Uterus (tissue), 4 donors: ENCODE data around the gene FIGN. TPM values are rescaled to one million over a fixed set of nuclear protein-coding genes. Genes with fewer than 3 reads are reported as not detected.

ENCODE experiments used
- DNase-seq, 2 donors: peaks; one replicate each; pipeline ENCODE4 v3.0.0-alpha.2; 2019 to 2020
- H3K27ac ChIP-seq, 2 donors: fragments of 200-600 bp; sonication (generic); 1 replicate in 1 of 2; 2 replicates in 1 of 2; pipeline ENCODE4 v1.5.1; 2016 to 2018
- H3K27me3 ChIP-seq, 2 donors: fragments of 200-600 bp; sonication (generic); one replicate each; pipeline ENCODE4 v1.5.1; 2018 to 2019; ENCODE audit warnings: control low read depth in 1 of 2
- H3K36me3 ChIP-seq, 2 donors: fragments of 200-600 bp; sonication (generic); one replicate each; pipeline ENCODE4 v1.5.1; 2019; ENCODE audit warnings: control low read depth in 1 of 2
- H3K4me1 ChIP-seq, 2 donors: fragments of 200-600 bp; sonication (generic); one replicate each; pipeline ENCODE4 v1.5.1; 2018 to 2019; ENCODE audit warnings: control low read depth in 1 of 2
- H3K4me3 ChIP-seq, 2 donors: fragments of 200-600 bp; sonication (generic); 1 replicate in 1 of 2; 2 replicates in 1 of 2; pipeline ENCODE4 v1.5.1; 2018 to 2019; ENCODE audit warnings: mild to moderate bottlenecking in 1 of 2
- H3K9me3 ChIP-seq, 2 donors: fragments of 200-600 bp; sonication (generic); one replicate each; pipeline ENCODE4 v1.5.1; 2019; ENCODE audit warnings: control low read depth in 1 of 2
- CTCF ChIP-seq, 4 experiments: fragments of 200-600 bp in 2 of 4; fragments of 450-650 bp in 2 of 4; sonication (generic) in 2 of 4; IDR thresholded peaks; one replicate each; pipeline ENCODE4 v1.5.1; 2016 to 2019; ENCODE audit warnings: antibody characterized with exemption in 4 of 4, mild to moderate bottlenecking in 2 of 4, moderate library complexity in 1 of 4
- POLR2A ChIP-seq, 2 donors: fragments of 450-650 bp; IDR thresholded peaks; one replicate each; pipeline ENCODE4 v1.6.1; 2016; ENCODE audit warnings: antibody characterized with exemption in 2 of 2, mild to moderate bottlenecking in 1 of 2, moderate library complexity in 1 of 2
- intact Hi-C: fragments of 100-400 bp; cut with DNase I; formaldehyde crosslinking; loops from one replicate; pipeline ENCODE4 v1.15.1; 2023; ENCODE audit warnings: low total_unique reads
- total RNA-seq, 4 donors: library from RNA; depleted of rRNA in 3 of 4; stranded (reverse); fragments of >200 nt in 3 of 4; gene quantifications; one replicate each; pipeline versions ENCODE4 v1.1.0 to v1.2.4, GENCODE V29; 2014 to 2023
- donor health status: DM: yes; HTN: yes; CAD: no.

FIGN gene
- total RNA-seq, 4 donors from 2014 or later = 1.8 to 9.8 (median 4.6) TPM

- Histone ChIP-seq H3K9me3 (no peaks in the 10 kb centered on the region), H3K4me1 (no peaks in the 10 kb centered on the region), H3K27ac (no peak overlapping the region), H3K4me3 (no peak overlapping the region), H3K36me3 (no peaks in the 10 kb centered on the region), H3K27me3 (no peaks in the 10 kb centered on the region)
- no peak for DNase-seq
- no peak for TF ChIP-seq CTCF (IDR thresholded peaks at IDR 0.05)
- TF ChIP-seq POLR2A (IDR thresholded peaks at IDR 0.05) = no peak
- intact Hi-C loops = no loop called here
Measured at GRCh38 chr2:163613266-163613731, 122.5 kb downstream of the FIGN start.

DNA sequence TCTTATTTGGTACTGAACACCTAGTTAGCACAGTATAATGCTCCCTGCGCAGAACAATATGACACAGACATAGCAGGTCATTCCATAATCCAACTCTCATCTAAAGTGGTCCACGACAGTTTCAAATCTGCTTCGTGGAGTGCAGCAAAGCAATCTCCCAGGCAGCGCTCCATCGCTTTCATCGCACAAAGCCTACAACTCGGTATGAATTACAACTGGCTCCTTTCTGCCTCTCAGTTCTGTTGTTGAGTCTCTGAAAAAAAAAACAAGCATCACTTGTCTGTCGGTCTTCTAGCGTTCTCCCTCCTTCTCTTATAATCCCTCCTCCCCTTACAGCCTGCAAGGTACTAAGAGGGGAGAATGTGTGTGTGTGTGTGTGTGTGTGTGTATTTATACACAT, 123.5 kb downstream of the FIGN start:
- H3K27ac ChIP-seq = no peak overlapping the region
- DNase-seq = no peak
- no peak overlapping the region for H3K4me3 ChIP-seq
- intact Hi-C loops = no loop called here
- no peaks in the 10 kb centered on the region for H3K9me3 ChIP-seq
- no peaks in the 10 kb centered on the region for H3K36me3 ChIP-seq
- no peaks in the 10 kb centered on the region for H3K27me3 ChIP-seq
- H3K4me1 ChIP-seq = no peaks in the 10 kb centered on the region
- TF ChIP-seq CTCF (IDR thresholded peaks at IDR 0.05) (no peak), POLR2A (IDR thresholded peaks at IDR 0.05) (no peak)

GRCh38 chr2:163611557-163611906, 124.3 kb downstream of the FIGN start:
- H3K4me1 ChIP-seq = no peaks in the 10 kb centered on the region
- no peaks in the 10 kb centered on the region for H3K9me3 ChIP-seq
- H3K27me3 ChIP-seq = no peaks in the 10 kb centered on the region
- TF ChIP-seq CTCF (IDR thresholded peaks at IDR 0.05) (no peak), POLR2A (IDR thresholded peaks at IDR 0.05) (no peak)
- no peak for DNase-seq
- H3K36me3 ChIP-seq = no peaks in the 10 kb centered on the region
- H3K4me3 ChIP-seq = no peak overlapping the region
- H3K27ac ChIP-seq = no peak overlapping the region
- intact Hi-C loops = no loop called here

DNA sequence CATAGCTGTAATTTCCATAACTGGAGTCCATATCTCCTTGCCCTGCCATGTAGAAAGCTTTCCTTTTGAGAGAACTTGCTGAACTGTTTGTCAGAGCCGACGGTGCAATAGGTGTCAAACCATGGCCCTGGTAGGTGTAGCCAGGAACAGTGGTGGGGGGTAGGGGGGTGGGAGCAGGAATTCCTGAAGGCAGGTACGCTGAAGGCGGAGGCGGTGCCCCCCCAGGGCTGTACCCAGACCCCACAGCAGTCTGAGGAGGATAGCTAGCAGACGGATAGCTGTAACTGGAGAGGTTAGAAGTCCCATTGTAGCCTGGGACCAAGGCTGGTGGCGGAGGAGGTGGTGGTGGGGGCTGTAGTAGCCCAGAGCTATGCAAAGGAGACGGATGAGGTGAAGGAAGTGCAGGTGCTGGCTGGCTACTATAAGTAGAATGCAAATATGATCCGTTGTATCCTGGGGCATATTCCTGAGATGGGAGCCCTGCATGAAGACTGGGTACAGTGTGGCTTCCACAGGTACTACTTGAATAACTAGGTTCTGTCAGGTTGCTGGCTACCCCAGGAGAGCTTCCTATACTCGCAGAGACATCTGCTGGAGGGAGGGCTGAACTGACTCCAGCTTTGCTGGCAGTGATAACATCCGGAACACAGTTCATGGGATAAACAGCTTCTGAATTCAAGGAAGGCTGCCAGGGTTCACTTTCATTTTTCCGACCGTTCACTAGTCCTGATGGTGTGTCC, 124.8 kb downstream of the FIGN start:
- no peaks in the 10 kb centered on the region for H3K4me1 ChIP-seq
- intact Hi-C loops = no loop called here
- no peak for TF ChIP-seq POLR2A (IDR thresholded peaks at IDR 0.05)
- no peak for TF ChIP-seq CTCF (IDR thresholded peaks at IDR 0.05)
- H3K9me3 ChIP-seq = no peaks in the 10 kb centered on the region
- no peaks in the 10 kb centered on the region for H3K36me3 ChIP-seq
- DNase-seq = no peak
- no peaks in the 10 kb centered on the region for H3K27me3 ChIP-seq
- no peak overlapping the region for H3K4me3 ChIP-seq
- H3K27ac ChIP-seq = no peak overlapping the region

DNA sequence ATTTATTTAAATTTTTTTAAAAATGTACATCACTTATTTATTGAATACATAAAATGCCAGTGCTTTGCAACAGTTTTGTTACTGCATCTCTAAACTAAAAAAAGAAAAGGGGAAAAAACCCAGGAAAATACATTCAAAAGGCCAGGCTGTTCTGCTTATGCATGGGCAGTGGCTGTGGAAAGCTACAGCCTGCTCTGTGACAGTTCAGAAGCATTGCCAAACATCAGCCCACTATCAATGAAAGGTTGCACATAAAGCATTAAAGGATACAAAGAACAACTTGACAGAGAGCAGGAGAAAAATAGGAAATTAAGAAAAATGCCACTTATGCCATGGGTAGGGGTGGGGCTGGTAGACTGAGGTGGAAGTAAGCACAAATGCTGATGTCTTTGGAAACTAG, 128.2 kb downstream of the FIGN start:
- Histone ChIP-seq H3K27ac (no peak overlapping the region), H3K36me3 (no peaks in the 10 kb centered on the region), H3K4me3 (no peak overlapping the region), H3K4me1 (no peaks in the 10 kb centered on the region), H3K27me3 (no peaks in the 10 kb centered on the region), H3K9me3 (no peaks in the 10 kb centered on the region)
- TF ChIP-seq CTCF (IDR thresholded peaks at IDR 0.05) (no peak), POLR2A (IDR thresholded peaks at IDR 0.05) (no peak)
- intact Hi-C loops = no loop called here
- no peak for DNase-seq
